Activated T-cell treated with anti-CD3 and anti-CD28 coated beads, Interleukin-2, amount 50 U/mL, for 4 hours (primary cell): ENCODE results near the gene TDRD15. TPM values are rescaled to one million over a fixed set of nuclear protein-coding genes. Genes with fewer than 3 reads are reported as not detected.

Source experiments
- ATAC-seq, 2 donors: fragments of 200-7000 bp; cut with Tn5 transposase; one replicate each; pipeline ENCODE4 v1.10.0; 2021
- DNase-seq: peaks from one replicate; pipeline ENCODE4 v3.0.0-alpha.2; 2020
- H3K27me3 Mint-ChIP-seq: one replicate; pipeline ENCODE4 v1.8.0; 2021; ENCODE audit warnings: low read depth, mixed read lengths
- H3K36me3 Mint-ChIP-seq: one replicate; pipeline ENCODE4 v1.8.0; 2022; ENCODE audit warnings: mixed read lengths; ENCODE audit not compliant: insufficient read depth
- H3K4me1 Mint-ChIP-seq: one replicate; pipeline ENCODE4 v1.8.0; 2021; ENCODE audit warnings: low read depth, mixed read lengths
- H3K4me3 Mint-ChIP-seq: one replicate; pipeline ENCODE4 v1.8.0; 2021; ENCODE audit warnings: mild to moderate bottlenecking, moderate library complexity, mixed read lengths
- H3K9me3 Mint-ChIP-seq: one replicate; pipeline ENCODE4 v1.8.0; 2021; ENCODE audit warnings: mixed read lengths
- total RNA-seq, 3 donors: library from RNA; stranded (reverse); gene quantifications; one replicate each; pipeline ENCODE4 v1.2.1, GENCODE V29; 2021

TDRD15 gene
- total RNA-seq, 3 donors from 2014 or later, result not detected

- Mint-ChIP-seq H3K27me3 (no peaks in the 10 kb centered on the region), H3K36me3 (no peaks in the 10 kb centered on the region), H3K4me1 (no peaks in the 10 kb centered on the region), H3K9me3 (no peaks in the 10 kb centered on the region), H3K4me3 (no peak overlapping the region)
- ATAC-seq (no peak), DNase-seq (no peak)
Measured at GRCh38 chr2:21163213-21163612, 39.4 kb downstream of the TDRD15 start.

- no peaks in the 10 kb centered on the region for H3K9me3 Mint-ChIP-seq
- no peaks in the 10 kb centered on the region for H3K27me3 Mint-ChIP-seq
- H3K4me3 Mint-ChIP-seq, result no peak overlapping the region
- DNase-seq (no peak), ATAC-seq (no peak)
- H3K4me1 Mint-ChIP-seq, result no peaks in the 10 kb centered on the region
- no peaks in the 10 kb centered on the region for H3K36me3 Mint-ChIP-seq
Measured at GRCh38 chr2:21165350-21165749, 41.6 kb downstream of the TDRD15 start.

- H3K9me3 Mint-ChIP-seq, result no peaks in the 10 kb centered on the region
- DNase-seq, result no peak
- H3K36me3 Mint-ChIP-seq, result no peaks in the 10 kb centered on the region
- ATAC-seq, result no peak
- H3K27me3 Mint-ChIP-seq, result peaks cover 2% of the 10 kb centered on the region
- no peak overlapping the region for H3K4me3 Mint-ChIP-seq
- no peaks in the 10 kb centered on the region for H3K4me1 Mint-ChIP-seq
Measured at GRCh38 chr2:21175895-21176646, 52.3 kb downstream of the TDRD15 start.

- Mint-ChIP-seq H3K4me3 (no peak overlapping the region), H3K9me3 (no peaks in the 10 kb centered on the region), H3K36me3 (no peaks in the 10 kb centered on the region), H3K4me1 (no peaks in the 10 kb centered on the region), H3K27me3 (no peaks in the 10 kb centered on the region)
- DNase-seq (no peak), ATAC-seq (no peak)
Measured at GRCh38 chr2:21181957-21182356, 58.2 kb downstream of the TDRD15 start.

- Mint-ChIP-seq H3K36me3 (no peaks in the 10 kb centered on the region), H3K9me3 (no peaks in the 10 kb centered on the region)
- no peak for ATAC-seq
Measured at GRCh38 chr2:21183306-21183705, 59.5 kb downstream of the TDRD15 start.

GRCh38 chr2:21183726-21184125 lies 60.0 kb downstream of the TDRD15 start:
- H3K4me3 Mint-ChIP-seq, result no peak overlapping the region
- no peaks in the 10 kb centered on the region for H3K9me3 Mint-ChIP-seq
- DNase-seq, result no peak
- no peaks in the 10 kb centered on the region for H3K27me3 Mint-ChIP-seq
- no peaks in the 10 kb centered on the region for H3K4me1 Mint-ChIP-seq
- no peak for ATAC-seq
- no peaks in the 10 kb centered on the region for H3K36me3 Mint-ChIP-seq

More at GRCh38 chr2:21183306-21183705, 59.5 kb downstream of the TDRD15 start:
- Mint-ChIP-seq H3K4me3 (no peak overlapping the region), H3K4me1 (no peaks in the 10 kb centered on the region), H3K27me3 (no peaks in the 10 kb centered on the region)
- no peak for DNase-seq

GRCh38 chr2:21191535-21191934 lies 67.8 kb downstream of the TDRD15 start:
- H3K9me3 Mint-ChIP-seq, result no peaks in the 10 kb centered on the region
- H3K4me3 Mint-ChIP-seq, result no peak overlapping the region
- no peaks in the 10 kb centered on the region for H3K36me3 Mint-ChIP-seq
- H3K27me3 Mint-ChIP-seq, result peaks cover 2% of the 10 kb centered on the region
- no peaks in the 10 kb centered on the region for H3K4me1 Mint-ChIP-seq
- ATAC-seq (no peak), DNase-seq (no peak)

Other genes starting within 250 kb of the TDRD15 start
- gene APOB, start 79.9 kb upstream of the TDRD15 start, total RNA-seq, result 1 to 10 TPM in 1 of 3 donors, under 1 TPM in 2; 0.82 to 1.1 (median 0.95) TPM